ENCODE measurements around the gene RBP5.
A peak's percentile ranks its signal among the peaks of the same experiment; 100 is the strongest.

The RBP5 gene

DNA sequence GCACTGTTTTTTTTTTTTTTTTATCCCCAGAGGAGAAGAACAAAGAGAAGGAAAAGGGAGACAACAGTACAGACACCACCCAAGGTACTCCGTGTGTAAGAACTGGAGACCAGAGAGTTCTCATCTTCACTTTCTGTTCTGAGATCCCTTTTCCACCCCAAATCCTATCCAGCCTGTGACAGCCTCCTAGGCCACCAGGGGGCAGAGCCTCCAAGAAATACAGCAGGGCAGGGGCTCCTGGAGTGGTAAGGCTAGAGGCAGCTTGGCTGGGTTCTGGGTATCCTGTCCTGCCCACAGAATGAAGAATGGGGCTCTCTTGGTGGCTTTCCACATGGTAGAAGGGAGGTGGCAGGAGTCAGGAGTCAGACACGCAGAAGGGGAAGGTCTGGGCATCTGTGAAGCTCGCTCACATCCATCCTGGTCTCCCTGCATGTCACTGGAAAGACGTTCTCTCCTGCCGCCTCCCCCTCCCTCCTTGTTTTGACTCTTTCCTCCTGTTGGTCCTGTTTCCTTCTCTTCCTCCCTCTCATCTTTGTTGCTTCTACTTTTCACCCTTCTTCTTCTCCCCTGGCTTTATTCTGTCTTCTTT is 13.5 kb upstream of the RBP5 start:
- H3K4me3 ChIP-seq (ENCODE audit: low read length): no peak overlapping the region
- peak; percentile 4 for DNase-seq (ENCODE audit: low read depth)
- TF ChIP-seq, protein P1, sequence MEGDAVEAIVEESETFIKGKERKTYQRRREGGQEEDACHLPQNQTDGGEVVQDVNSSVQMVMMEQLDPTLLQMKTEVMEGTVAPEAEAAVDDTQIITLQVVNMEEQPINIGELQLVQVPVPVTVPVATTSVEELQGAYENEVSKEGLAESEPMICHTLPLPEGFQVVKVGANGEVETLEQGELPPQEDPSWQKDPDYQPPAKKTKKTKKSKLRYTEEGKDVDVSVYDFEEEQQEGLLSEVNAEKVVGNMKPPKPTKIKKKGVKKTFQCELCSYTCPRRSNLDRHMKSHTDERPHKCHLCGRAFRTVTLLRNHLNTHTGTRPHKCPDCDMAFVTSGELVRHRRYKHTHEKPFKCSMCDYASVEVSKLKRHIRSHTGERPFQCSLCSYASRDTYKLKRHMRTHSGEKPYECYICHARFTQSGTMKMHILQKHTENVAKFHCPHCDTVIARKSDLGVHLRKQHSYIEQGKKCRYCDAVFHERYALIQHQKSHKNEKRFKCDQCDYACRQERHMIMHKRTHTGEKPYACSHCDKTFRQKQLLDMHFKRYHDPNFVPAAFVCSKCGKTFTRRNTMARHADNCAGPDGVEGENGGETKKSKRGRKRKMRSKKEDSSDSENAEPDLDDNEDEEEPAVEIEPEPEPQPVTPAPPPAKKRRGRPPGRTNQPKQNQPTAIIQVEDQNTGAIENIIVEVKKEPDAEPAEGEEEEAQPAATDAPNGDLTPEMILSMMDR (conservative IDR thresholded peaks at IDR 0.05; ENCODE audit: low read depth, low read length): peak; percentile 91

DNA sequence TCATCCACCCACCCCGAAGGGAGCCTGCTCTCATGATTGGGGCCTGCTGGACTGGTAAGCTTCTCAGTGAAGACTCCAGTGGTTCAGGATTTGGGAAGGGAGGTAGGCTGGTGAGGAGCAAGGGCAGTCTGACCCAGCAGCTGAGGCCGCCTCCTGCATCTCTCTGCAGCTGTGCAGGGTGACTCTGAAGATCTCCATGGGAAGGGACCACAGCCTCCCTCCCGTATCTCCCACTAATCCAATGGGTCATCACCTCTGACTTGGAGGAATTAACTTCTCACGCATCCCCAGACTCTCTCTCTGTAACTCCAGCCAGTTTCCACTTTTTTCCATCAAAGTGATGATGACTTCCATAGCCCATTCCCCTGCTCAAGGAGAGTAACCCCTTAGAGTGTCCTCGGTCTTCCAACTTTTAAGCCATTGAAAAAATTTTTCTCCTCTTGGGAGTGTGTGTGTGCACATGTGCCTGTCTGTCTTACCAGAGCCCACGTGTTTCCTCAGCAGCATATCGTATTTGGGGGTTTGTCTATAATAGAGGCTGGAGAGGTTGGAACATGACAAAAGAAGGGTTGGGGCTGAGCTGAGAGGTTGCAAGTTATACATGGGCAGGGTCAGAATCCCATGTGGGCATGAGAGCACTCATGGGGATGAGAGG is 12.8 kb upstream of the RBP5 start:
- no peak overlapping the region for H3K4me3 ChIP-seq (ENCODE audit: low read length)
- TF ChIP-seq, protein P1 (conservative IDR thresholded peaks at IDR 0.05; ENCODE audit: low read depth, low read length): no peak
- DNase-seq (ENCODE audit: low read depth): no peak

DNA sequence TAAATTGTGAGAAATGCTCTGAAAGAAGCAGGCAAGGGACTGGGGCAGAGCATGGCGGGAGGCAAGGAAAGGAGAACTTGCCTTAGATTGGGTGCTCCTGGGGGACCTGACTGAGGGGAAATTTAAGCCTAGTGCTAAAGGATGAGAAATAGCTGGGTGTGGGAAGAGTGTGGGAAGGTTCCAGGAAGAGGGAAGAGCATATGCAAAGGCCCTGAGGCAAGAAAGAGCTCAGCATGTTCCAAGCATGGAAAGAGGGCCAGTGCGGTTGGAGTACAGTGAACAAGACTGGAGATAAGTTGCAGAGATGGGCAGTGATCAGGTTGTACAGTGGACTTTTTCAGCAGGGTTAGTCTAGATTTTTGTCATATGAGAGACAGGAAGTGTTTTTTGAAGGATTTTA is 10.5 kb upstream of the RBP5 start:
- TF ChIP-seq, protein P1 (conservative IDR thresholded peaks at IDR 0.05; ENCODE audit: low read depth, low read length): no peak
- DNase-seq (ENCODE audit: low read depth): no peak
- no peak overlapping the region for H3K4me3 ChIP-seq (ENCODE audit: low read length)

DNA sequence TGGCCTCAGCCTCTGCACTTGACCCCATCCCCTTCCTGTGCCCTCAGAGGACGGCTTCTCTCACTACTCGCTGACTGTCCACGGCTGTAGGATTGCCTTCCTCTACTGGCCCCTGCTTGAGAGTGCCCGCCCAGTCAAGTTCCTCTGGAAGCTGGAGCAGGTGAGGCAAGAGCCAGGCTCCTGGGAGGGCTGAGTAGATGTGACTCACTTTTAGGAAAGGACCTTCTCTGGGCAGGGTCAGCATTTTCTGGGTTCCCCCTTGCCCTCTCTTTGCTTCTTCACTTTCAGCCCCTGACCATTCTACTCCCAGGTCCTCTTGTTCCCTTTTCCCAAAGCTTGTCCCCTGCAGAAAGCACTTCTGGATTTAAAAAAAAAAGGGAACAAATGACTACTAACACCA is 9.2 kb upstream of the RBP5 start:
- TF ChIP-seq, protein P1 (conservative IDR thresholded peaks at IDR 0.05; ENCODE audit: low read depth, low read length): no peak
- no peak overlapping the region for H3K4me3 ChIP-seq (ENCODE audit: low read length)
- no peak for DNase-seq (ENCODE audit: low read depth)

DNA sequence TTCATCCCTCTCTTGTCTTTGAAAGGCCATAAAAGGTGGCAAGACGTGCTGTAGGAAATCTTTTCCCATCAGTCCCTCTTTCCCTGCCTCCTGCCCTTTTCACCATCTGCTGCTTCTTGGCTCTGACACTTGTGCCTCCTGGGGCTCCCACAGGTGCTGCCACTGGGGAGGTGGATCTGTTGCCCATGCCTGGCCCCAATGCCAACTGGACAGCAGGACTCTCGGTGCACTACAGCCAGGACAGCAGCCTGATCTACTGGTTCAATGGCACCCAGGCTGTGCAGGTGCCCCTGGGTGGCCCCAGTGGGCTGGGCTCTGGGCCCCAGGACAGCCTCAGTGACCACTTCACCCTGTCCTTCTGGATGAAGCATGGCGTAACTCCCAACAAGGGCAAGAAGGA is 8.0 kb upstream of the RBP5 start:
- no peak overlapping the region for H3K4me3 ChIP-seq (ENCODE audit: low read length)
- TF ChIP-seq, protein P1 (conservative IDR thresholded peaks at IDR 0.05; ENCODE audit: low read depth, low read length): no peak
- no peak for DNase-seq (ENCODE audit: low read depth)

DNA sequence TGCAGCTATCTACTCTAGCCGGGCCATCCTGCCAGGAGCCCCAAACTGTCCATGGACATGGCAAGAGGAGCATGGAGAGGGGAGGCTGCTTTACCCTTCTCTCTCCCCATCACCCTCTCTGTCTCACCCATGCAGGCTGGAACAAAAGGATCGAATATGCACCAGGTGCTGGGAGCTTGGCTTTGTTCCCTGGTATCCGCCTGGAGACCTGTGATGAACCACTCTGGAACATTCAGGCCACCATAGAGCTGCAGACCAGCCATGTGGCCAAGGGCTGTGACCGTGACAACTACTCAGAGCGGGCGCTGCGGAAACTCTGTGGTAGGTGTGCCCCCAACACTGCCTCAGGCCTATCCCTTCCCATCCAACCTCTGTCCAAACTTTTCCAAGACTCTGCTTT is 7.4 kb upstream of the RBP5 start:
- DNase-seq (ENCODE audit: low read depth): no peak

More for the DNA sequence above, 7.4 kb upstream of the RBP5 start:
- no peak overlapping the region for H3K4me3 ChIP-seq (ENCODE audit: low read length)
- TF ChIP-seq, protein P1 (conservative IDR thresholded peaks at IDR 0.05; ENCODE audit: low read depth, low read length): no peak
